CD4-positive, alpha-beta T cell treated with Interferon gamma for 1 hour (primary cell): ENCODE results near the gene SKAP2.
"Not testable (repeated sequence)": the region's sequence is repeated elsewhere in the genome, so short reads cannot be mapped to it uniquely, and the experiment has no call there.

Experiments used
- DNase-seq: peaks from one replicate; pipeline ENCODE4 v3.0.0-alpha.2; 2020

SKAP2 gene

DNA sequence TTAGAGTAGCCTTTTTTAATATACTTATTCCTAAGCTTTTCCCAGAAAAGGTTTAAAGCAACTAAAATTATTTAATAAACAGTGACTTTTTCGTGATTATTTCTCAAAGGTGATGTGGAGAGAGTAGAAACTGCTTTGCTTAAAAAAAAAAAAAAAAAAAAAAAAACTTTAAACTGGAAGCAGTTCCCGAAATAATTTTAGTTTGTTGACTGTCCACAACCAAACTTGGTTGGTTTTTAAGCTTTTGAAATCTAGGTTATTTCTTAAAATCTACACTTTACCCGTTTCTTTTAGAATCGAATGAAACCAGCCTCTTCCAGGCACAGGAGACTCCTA, 7.3 kb downstream of the SKAP2 start:
- DNase-seq = no peak

DNA sequence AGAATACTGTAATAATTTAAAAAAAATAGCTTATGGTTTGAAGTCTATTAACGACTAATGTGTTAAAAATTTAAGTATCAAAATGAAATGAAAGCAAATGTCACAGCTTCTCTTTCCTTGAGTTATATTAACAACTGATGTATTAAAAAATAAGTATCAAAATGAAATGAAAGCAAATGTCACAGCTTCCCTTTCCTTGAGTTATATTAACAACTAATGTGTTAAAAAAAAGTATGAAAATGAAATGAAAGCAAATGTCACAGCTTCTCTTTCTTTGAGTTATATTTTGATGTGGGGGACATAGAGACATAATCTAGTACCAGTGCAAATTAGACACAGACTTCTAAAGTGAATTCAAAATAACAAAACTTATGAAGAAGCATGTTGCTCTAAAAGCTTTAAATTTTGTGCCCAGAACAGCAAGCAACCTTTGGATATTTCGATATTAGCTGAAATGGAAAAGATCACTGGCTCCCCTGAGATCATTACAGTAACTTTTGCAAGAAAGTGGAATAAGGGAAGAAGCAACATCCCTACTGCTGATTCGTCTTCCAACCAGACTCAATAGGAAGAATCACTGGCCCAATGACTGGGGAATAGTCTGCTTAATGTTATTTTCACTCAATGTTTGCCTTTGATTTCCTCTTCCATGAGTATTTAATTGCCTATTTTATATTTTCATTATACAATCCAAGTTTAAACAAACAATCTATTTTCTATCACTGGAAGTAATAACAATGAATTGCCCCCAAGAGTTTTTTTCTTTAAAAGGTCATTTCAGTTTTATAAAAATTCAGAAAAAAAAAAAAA, 8.0 kb downstream of the SKAP2 start:
- no peak for DNase-seq

DNA sequence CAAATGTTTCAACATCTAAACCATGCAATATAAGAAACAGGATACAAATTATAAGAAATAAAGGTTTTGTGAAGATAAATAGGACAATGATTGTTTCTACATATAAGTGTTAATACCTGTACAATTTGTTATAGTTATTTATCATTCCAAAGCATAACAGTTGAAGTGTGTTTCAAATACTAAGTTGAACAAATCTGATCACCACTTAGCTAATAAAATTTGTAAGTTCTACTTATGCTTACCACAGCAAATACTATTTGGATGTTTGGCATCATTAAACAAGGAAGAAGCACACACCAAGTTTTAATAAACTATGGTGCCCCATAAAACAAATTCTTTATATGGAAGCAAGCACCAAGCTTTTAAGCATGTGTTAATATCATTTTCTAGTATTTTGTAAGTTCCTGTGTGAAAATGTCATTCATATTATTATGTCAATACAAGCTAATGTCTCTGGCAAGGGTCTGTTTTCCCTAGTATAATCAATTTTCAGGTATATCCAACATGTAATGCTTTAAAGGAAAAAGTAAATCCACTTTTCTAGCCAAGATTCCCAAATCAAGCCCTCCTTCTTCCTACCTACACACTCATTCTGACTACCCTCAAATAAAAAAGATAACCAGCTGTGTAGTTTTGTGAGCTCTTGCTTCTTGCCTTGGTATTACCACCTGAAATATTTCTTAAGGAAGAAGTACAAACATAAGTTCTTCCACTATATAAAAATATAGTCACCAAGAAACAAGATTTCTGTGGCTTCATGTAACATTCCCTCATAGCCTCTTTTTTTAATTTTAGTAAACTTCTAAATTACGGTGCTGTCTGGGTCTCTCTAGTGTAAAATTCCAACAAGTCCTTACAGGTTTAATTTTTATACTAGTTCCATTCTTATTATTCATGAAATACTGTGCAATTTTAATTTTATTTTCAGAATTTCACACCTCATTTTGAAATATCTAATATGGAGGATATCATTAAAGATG, 9.2 kb downstream of the SKAP2 start:
- DNase-seq = no peak

GRCh38 chr7:26853788-26854393, 10.5 kb downstream of the SKAP2 start:
- no peak for DNase-seq

- DNase-seq = no peak
Observed at GRCh38 chr7:26850193-26850651, 14.2 kb downstream of the SKAP2 start.

- DNase-seq = no peak
Observed at GRCh38 chr7:26843705-26844104, 20.7 kb downstream of the SKAP2 start.

DNA sequence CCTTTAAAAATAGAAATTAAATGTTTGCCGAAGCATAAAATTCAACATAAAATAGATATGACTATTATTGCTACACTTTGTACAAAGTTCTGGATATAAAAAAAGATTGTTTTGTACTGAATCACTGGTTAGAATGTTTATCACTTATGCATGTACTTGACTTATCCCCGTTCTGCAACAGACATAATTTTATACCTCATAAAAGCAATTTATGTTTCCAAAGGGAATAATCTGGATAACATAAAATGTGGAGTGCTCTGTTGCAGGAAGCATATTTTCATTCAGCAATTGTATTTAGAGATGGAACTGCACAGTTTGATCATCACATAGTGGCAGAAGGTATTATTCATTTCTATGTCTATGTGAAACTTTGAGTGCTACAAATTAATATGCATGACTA, 21.5 kb downstream of the SKAP2 start:
- no peak for DNase-seq

GRCh38 chr7:26841003-26841739, 23.2 kb downstream of the SKAP2 start:
- no peak for DNase-seq

DNA sequence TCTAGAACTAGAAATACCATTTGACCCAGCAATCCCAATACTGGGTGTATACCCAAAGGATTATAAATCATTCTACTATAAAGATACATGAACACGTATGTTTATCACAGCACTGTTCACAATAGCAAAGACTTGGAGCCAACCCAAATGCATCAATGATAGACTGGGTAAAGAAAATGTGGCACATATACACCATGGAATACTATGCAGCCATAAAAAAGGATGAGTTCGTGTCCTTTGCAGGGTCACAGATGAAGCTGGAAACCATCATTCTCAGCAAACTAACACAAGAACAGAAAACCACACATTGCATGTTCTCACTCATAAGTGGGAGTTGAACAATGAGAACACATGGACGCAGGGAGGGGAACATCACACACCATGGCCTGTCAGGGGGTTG, 27.6 kb downstream of the SKAP2 start:
- not testable (repeated sequence) for DNase-seq

DNA sequence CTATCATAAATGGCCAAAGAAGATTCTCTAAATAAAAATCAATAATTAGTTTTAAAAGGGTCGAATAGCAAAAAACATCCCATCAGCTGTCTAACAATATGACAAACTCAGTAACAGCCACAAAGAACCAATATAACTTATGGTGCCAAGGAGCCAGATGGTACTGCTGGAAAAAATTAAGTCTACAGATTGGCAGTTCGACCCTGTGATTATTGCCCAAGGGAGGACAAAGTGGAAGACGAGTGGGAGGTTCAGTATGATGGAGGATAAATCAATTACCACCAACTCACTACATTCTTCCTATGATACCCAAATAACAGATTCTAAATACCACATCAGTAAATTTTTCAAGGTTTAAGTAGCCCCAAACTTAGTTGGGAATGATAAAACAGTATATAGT, 49.0 kb downstream of the SKAP2 start:
- no peak for DNase-seq

DNA sequence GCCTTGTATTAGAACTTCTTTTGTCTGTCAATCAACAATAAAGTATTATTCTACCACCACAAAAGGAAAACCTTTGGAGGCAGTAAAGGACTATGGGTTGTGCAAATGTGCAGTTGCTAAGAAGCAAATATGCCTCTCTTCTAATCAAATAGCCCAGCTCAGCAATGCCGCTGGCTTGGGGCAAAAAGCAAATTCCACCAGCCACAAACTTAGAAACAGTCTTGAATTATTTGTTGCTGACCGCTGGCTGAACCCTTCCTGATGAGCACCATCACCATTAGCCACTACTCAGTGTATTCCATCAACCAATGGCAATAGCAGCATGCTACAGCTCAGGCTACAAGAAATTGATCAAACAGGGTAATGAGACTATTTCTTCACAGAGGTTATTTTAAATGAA, 51.0 kb downstream of the SKAP2 start:
- no peak for DNase-seq

- DNase-seq = no peak
Observed at GRCh38 chr7:26794541-26794940, 69.8 kb downstream of the SKAP2 start.

GRCh38 chr7:26792576-26792975, 71.8 kb downstream of the SKAP2 start:
- no peak for DNase-seq

DNA sequence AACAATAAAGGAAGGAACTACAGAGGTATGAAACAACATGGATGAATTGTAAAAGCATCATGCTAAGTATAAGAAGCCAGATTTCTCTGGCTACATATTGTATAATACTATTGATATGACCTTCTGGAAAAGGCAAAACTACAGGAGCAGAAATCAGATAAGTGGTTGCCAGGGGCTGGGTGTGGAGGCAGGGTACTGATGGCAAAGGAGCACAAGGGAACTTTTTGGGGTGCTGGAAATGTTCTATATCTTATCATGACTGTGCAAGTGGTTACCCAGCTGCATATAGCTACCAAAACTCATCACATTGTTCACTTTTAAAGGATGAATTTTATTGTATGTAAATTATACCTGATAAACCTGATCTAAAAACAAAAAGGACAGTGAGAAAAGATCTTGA, 72.4 kb downstream of the SKAP2 start:
- no peak for DNase-seq

DNA sequence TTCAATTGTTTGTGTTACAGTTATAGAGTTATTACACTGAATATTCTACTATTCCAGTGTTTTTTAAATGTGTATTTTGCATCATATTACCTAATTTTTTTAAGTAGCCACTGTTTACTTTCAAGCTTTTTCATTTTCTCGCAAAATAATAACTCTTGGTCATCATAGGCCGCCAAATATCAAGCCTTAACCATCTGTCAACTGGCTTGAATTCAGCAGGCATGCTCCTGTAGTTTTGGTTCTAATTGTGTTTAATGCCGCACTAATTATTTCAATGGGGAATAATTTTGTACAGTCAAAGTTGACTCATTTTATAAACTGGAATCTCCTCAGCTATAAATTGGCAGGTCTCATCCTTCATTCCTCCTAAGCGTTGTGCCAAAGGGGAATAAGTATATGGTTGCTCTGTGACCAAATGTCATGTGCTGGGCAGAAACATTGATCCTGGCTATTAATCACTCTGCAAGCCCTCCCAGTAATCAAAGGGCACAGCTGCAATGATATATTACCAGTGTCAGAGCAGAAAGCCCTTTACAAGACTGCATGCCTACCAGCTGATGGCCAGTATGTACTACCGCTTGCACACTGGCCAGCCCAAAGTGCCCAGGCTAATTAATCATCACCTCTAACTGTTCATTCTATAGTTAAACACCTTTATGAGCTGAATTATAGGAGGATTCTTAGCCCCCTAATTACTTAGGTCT, 74.8 kb downstream of the SKAP2 start:
- DNase-seq = no peak

DNA sequence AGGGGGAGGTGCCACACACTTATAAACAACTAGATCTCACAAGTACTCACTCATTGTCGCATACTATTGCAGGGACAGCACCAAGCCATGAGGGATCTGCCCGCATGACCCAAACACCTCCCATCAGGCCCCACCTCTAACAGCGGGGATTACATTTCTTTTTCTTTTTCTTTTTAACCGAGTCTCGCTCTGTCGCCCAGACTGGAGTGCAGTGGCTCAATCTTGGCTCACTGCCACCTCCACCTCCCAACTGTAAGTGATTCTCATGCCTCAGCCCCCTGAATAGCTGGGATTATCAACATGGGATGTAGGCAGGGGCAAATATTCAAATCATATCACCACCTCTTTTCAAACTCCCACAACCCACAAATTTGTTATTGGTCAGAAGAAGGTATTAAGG, 76.7 kb downstream of the SKAP2 start:
- no peak for DNase-seq

- DNase-seq = no peak
Observed at GRCh38 chr7:26784118-26784517, 80.3 kb downstream of the SKAP2 start.

DNA sequence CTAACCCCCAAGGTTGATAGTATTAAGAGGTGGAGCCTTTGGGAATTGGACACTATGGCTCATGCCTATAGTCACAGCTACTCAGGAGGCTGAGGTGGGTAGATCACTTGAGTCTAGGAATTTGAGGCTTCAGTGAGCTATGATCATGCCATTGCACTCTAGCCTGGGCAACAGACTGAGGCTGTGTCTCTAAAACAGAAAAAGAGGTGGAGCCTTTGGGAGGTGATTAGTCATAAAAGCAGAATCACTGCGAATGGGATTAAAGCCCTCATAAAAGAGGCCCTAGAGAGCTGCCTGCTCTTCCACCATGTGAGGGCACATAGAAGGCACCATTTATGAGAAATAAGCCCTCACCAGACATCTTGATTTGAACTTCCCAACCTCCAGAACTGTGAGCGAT, 81.9 kb downstream of the SKAP2 start:
- DNase-seq = no peak

DNA sequence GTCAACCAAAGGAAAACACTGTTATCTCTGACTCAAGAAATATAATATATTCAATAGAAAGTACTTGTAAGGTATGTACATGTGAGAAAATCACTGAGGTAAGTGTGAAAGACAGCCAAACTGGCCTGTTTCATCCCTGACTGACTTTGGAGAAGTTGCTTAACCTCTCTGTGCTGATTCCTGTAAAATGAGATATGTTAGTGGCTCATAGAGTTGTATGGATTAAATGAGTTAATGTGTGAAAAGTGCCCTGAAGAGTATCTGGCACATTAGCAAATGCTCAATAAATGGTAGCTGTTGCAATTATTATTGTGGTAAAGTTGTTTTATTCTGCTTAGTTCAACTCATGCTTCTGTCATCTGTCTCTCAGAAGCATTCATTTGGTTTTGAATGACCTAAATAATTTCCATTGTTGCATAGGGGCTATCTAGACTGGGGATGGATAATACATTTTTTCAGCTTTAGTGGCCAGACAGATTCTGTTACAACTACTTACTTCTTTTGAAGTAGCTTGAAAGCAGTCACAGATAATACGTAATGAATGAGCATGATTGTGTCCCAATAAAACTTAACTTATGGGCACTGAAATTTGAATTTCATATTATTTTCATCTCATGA, 84.3 kb downstream of the SKAP2 start:
- DNase-seq = no peak

DNA sequence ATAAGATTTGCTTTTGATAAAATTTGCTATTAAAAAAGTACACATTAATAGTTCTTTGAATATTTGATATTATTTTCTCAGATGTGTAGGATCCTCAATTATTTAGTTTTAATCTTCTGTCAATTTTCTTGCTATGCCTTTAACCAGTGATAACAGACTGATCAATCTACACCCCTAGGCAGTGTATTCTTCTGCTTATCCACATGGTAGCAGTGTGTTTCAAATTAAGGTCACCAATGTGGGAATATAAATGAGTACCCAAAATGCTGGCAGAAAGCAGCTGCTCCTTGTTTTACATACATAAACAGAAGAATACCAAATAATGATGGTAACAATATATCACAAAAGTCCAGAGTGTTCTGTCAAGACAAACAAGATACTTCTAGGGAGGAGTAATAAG, 87.0 kb downstream of the SKAP2 start:
- no peak for DNase-seq

DNA sequence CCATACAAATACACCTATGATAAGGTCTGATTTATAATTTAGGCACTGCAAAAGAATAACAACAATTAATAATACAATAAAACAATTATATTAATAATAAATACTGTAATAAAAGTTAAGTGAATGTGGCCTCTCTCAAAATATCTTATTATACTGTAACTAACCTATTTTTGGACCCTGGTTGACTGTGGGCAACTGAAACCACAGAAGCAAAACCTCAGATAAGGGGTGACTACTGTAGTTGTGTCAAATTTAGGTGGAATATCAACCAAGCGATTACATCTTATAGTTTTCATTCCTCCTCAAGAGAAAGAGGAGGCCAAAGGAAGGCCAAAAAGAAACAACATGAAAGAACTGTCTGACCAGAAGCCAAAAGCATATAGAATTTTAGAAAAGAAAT, 103.9 kb downstream of the SKAP2 start:
- DNase-seq = no peak

DNA sequence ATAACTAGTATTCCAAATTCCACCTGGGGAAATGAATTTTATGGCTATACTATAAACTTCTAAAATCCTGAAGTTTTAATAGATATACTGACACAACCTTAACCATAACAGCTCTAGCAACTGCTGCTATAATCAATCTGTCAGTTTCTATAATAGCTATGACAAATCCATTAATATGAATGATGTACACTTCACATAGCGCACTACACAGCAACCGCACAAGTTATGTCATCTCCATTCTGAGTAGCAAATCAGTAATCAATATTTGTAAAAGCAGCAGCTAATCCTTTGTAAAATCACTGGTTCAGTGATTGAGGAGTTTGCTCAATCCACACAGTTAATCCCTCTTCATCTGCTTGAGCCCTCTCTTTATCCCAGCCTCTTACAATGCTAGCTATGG, 105.3 kb downstream of the SKAP2 start:
- DNase-seq = no peak
